Type B pancreatic cell (in vitro differentiated cells): ENCODE data around the gene MAD1L1. TPM values are rescaled to one million over a fixed set of nuclear protein-coding genes. Genes with fewer than 3 reads are reported as not detected.

Source experiments
- DNase-seq: peaks from one replicate; pipeline ENCODE4 v3.0.0; 2021; ENCODE audit warnings: mixed read lengths; ENCODE audit not compliant: unreplicated experiment; ENCODE audit errors: extremely low spot score
- H3K27ac Mint-ChIP-seq: 2 replicates; pipeline ENCODE4 v1.8.0; 2021; ENCODE audit warnings: mild to moderate bottlenecking, mixed read lengths
- H3K27me3 Mint-ChIP-seq: 2 replicates; pipeline ENCODE4 v1.8.0; 2021; ENCODE audit warnings: mixed read lengths
- H3K36me3 Mint-ChIP-seq: 2 replicates; pipeline ENCODE4 v1.8.0; 2021; ENCODE audit warnings: mixed read lengths
- H3K4me1 Mint-ChIP-seq: one replicate; pipeline ENCODE4 v1.8.0; 2021; ENCODE audit warnings: mixed read lengths; ENCODE audit not compliant: unreplicated experiment
- H3K4me3 Mint-ChIP-seq: 2 replicates; pipeline ENCODE4 v1.8.0; 2021; ENCODE audit warnings: mild to moderate bottlenecking, mixed read lengths
- H3K9me3 Mint-ChIP-seq: 2 replicates; pipeline ENCODE4 v1.8.0; 2021; ENCODE audit warnings: mixed read lengths
- CTCF ChIP-seq: fragments of 200-600 bp; sonication (generic); conservative IDR thresholded peaks from 2 replicates; pipeline ENCODE4 v1.5.0; 2021; ENCODE audit warnings: antibody characterized with exemption, mild to moderate bottlenecking
- total RNA-seq: library from RNA; stranded (reverse); gene quantifications from 2 replicates; pipeline ENCODE4 v1.2.1, GENCODE V29; 2021; ENCODE audit warnings: low replicate concordance

MAD1L1 gene
- total RNA-seq, 1 donor from 2014 or later: 40.7 TPM

- no peak overlapping the region for H3K4me3 Mint-ChIP-seq
- peaks cover 6% of the 10 kb centered on the region for H3K36me3 Mint-ChIP-seq
- no peak for DNase-seq
- H3K27me3 Mint-ChIP-seq: no peaks in the 10 kb centered on the region
- no peaks in the 10 kb centered on the region for H3K9me3 Mint-ChIP-seq
- H3K4me1 Mint-ChIP-seq: no peaks in the 10 kb centered on the region
- TF ChIP-seq CTCF: no peak
- H3K27ac Mint-ChIP-seq: no peak overlapping the region
Measured at GRCh38 chr7:2144926-2145325, 87.8 kb downstream of the MAD1L1 start.

- H3K9me3 Mint-ChIP-seq: no peaks in the 10 kb centered on the region
- H3K27ac Mint-ChIP-seq: no peak overlapping the region
- H3K4me3 Mint-ChIP-seq: no peak overlapping the region
- no peaks in the 10 kb centered on the region for H3K4me1 Mint-ChIP-seq
- DNase-seq: no peak
- H3K27me3 Mint-ChIP-seq: no peaks in the 10 kb centered on the region
- no peak for TF ChIP-seq CTCF
- H3K36me3 Mint-ChIP-seq: peaks cover 6% of the 10 kb centered on the region
Measured at GRCh38 chr7:2143981-2144595, 88.7 kb downstream of the MAD1L1 start.

- Mint-ChIP-seq H3K4me1 (no peaks in the 10 kb centered on the region), H3K27ac (no peak overlapping the region), H3K27me3 (no peaks in the 10 kb centered on the region), H3K4me3 (no peak overlapping the region), H3K36me3 (peaks cover 6% of the 10 kb centered on the region), H3K9me3 (no peaks in the 10 kb centered on the region)
- no peak for TF ChIP-seq CTCF
- DNase-seq: no peak
Measured at GRCh38 chr7:2143450-2143849, 89.3 kb downstream of the MAD1L1 start.

GRCh38 chr7:2142386-2142785, 90.4 kb downstream of the MAD1L1 start:
- DNase-seq: no peak
- Mint-ChIP-seq H3K9me3 (no peaks in the 10 kb centered on the region), H3K36me3 (peaks cover 6% of the 10 kb centered on the region), H3K4me3 (no peak overlapping the region), H3K4me1 (no peaks in the 10 kb centered on the region), H3K27me3 (no peaks in the 10 kb centered on the region), H3K27ac (no peak overlapping the region)
- TF ChIP-seq CTCF: no peak

- no peak for DNase-seq
- H3K4me3 Mint-ChIP-seq: no peak overlapping the region
- TF ChIP-seq CTCF: no peak
- peaks cover 9% of the 10 kb centered on the region for H3K36me3 Mint-ChIP-seq
- H3K27me3 Mint-ChIP-seq: no peaks in the 10 kb centered on the region
- H3K4me1 Mint-ChIP-seq: no peaks in the 10 kb centered on the region
- no peak overlapping the region for H3K27ac Mint-ChIP-seq
- H3K9me3 Mint-ChIP-seq: no peaks in the 10 kb centered on the region
Measured at GRCh38 chr7:2141651-2142050, 91.1 kb downstream of the MAD1L1 start.

GRCh38 chr7:2141021-2141410, 91.7 kb downstream of the MAD1L1 start:
- no peaks in the 10 kb centered on the region for H3K9me3 Mint-ChIP-seq
- H3K4me3 Mint-ChIP-seq: no peak overlapping the region
- no peaks in the 10 kb centered on the region for H3K4me1 Mint-ChIP-seq
- no peaks in the 10 kb centered on the region for H3K27me3 Mint-ChIP-seq
- no peak for TF ChIP-seq CTCF
- DNase-seq: no peak
- no peak overlapping the region for H3K27ac Mint-ChIP-seq
- H3K36me3 Mint-ChIP-seq: peaks cover 9% of the 10 kb centered on the region
